ENCODE data around the gene TTC16.

GRCh38 chr9:127711226-127711701 is 4.6 kb upstream of the TTC16 start:
- no peak for TF ChIP-seq CTCF (IDR thresholded peaks at IDR 0.05; ENCODE audit: poor library complexity, severe bottlenecking)
- no peak for TF ChIP-seq EZH2 (IDR thresholded peaks at IDR 0.05; ENCODE audit: borderline replicate concordance, insufficient read depth, low read length, poor library complexity, severe bottlenecking)
- no peak for TF ChIP-seq REST (IDR thresholded peaks at IDR 0.05; ENCODE audit: borderline replicate concordance)
- no peak for TF ChIP-seq POLR2AphosphoS5 (IDR thresholded peaks at IDR 0.05)
- TF ChIP-seq EP300 (conservative IDR thresholded peaks at IDR 0.05; ENCODE audit: poor library complexity, severe bottlenecking) = no peak
- TF ChIP-seq TAF1 (IDR thresholded peaks at IDR 0.05; ENCODE audit: low read depth) = no peak

Data from neural cell (in vitro differentiated cells).